HFFc6 (cell line): ENCODE measurements around the gene KRTAP10-1. TPM values are rescaled to one million over a fixed set of nuclear protein-coding genes. Genes with fewer than 3 reads are reported as not detected.
A peak's percentile ranks its signal among the peaks of the same experiment; 100 is the strongest.

Experiments
- DNase-seq: peaks from one replicate; pipeline ENCODE4 v3.0.0-alpha.2; 2018
- H3K27ac Mint-ChIP-seq: 2 replicates; pipeline ENCODE4 v1.8.0; 2020; ENCODE audit warnings: mild to moderate bottlenecking, mixed read lengths
- H3K27me3 Mint-ChIP-seq: 2 replicates; pipeline ENCODE4 v1.8.0; 2021; ENCODE audit warnings: mild to moderate bottlenecking, moderate library complexity, mixed read lengths; ENCODE audit not compliant: insufficient read depth
- H3K36me3 Mint-ChIP-seq: 2 replicates; pipeline ENCODE4 v1.8.0; 2021; ENCODE audit warnings: low read depth, mixed read lengths
- H3K4me1 Mint-ChIP-seq: 2 replicates; pipeline ENCODE4 v1.8.0; 2020; ENCODE audit warnings: low read depth, mixed read lengths
- H3K4me3 Mint-ChIP-seq: 2 replicates; pipeline ENCODE4 v1.8.0; 2020; ENCODE audit warnings: mild to moderate bottlenecking, moderate library complexity, mixed read lengths
- H3K9me3 Mint-ChIP-seq: 2 replicates; pipeline ENCODE4 v1.8.0; 2020; ENCODE audit warnings: mild to moderate bottlenecking, mixed read lengths
- total RNA-seq, 6 experiments: library from RNA; stranded (reverse); fragmentation: NEBNext Ultra II Directional; extraction: Animal tissue kit (Norgen Biotek cat#: 25700); gene quantifications; 2 replicates in 1 of 6; 3 replicates in 5 of 6; pipeline ENCODE4 v1.2.3, GENCODE V29; 2021
- TF ChIP-seq, protein P1 (sequence below): fragments of 200-600 bp; sonication (generic); IDR thresholded peaks from 2 replicates; pipeline ENCODE4 v1.5.0; 2021; ENCODE audit warnings: antibody characterized with exemption, mild to moderate bottlenecking

The KRTAP10-1 gene
- total RNA-seq, 6 experiments from 2014 or later = not detected

DNA sequence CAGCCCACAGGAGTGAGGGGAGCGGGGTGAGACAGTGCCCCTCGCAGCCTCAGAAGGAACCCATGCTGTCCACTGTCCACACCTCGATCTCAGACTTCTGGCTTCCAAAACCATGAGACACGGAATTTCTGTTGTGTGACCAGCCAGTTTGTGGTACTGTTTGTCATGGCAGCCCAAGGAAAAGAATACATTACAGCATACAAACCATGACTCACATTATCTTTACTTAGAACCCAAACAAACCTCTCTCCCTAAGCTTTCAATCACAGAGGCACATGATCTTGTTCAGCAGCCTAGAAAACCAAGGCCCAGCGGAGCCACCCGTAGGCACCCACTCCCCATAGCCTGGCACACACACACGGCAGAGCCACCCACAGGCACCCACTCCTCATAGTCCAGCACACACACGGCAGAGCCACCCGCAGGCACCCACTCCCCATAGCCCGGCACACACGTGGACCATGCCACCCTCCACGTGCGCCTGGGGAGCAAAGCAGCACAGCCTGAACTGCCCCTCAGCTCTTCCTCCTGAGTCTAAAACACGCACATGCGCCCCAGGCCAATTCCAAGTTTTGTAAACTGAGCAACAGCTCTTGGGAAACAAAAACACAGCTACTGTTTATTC, 33.1 kb upstream of the KRTAP10-1 start:
- Mint-ChIP-seq H3K27me3 (peaks cover 2% of the 10 kb centered on the region), H3K36me3 (peaks cover 11% of the 10 kb centered on the region; the same call in 1 of the 2 replicates), H3K9me3 (peaks cover 64% of the 10 kb centered on the region), H3K4me3 (no peak overlapping the region), H3K4me1 (no peaks in the 10 kb centered on the region; the same call in 1 of the 2 replicates), H3K27ac (no peak overlapping the region)
- TF ChIP-seq, protein P1, sequence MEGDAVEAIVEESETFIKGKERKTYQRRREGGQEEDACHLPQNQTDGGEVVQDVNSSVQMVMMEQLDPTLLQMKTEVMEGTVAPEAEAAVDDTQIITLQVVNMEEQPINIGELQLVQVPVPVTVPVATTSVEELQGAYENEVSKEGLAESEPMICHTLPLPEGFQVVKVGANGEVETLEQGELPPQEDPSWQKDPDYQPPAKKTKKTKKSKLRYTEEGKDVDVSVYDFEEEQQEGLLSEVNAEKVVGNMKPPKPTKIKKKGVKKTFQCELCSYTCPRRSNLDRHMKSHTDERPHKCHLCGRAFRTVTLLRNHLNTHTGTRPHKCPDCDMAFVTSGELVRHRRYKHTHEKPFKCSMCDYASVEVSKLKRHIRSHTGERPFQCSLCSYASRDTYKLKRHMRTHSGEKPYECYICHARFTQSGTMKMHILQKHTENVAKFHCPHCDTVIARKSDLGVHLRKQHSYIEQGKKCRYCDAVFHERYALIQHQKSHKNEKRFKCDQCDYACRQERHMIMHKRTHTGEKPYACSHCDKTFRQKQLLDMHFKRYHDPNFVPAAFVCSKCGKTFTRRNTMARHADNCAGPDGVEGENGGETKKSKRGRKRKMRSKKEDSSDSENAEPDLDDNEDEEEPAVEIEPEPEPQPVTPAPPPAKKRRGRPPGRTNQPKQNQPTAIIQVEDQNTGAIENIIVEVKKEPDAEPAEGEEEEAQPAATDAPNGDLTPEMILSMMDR = no peak
- DNase-seq = peak; percentile 25

DNA sequence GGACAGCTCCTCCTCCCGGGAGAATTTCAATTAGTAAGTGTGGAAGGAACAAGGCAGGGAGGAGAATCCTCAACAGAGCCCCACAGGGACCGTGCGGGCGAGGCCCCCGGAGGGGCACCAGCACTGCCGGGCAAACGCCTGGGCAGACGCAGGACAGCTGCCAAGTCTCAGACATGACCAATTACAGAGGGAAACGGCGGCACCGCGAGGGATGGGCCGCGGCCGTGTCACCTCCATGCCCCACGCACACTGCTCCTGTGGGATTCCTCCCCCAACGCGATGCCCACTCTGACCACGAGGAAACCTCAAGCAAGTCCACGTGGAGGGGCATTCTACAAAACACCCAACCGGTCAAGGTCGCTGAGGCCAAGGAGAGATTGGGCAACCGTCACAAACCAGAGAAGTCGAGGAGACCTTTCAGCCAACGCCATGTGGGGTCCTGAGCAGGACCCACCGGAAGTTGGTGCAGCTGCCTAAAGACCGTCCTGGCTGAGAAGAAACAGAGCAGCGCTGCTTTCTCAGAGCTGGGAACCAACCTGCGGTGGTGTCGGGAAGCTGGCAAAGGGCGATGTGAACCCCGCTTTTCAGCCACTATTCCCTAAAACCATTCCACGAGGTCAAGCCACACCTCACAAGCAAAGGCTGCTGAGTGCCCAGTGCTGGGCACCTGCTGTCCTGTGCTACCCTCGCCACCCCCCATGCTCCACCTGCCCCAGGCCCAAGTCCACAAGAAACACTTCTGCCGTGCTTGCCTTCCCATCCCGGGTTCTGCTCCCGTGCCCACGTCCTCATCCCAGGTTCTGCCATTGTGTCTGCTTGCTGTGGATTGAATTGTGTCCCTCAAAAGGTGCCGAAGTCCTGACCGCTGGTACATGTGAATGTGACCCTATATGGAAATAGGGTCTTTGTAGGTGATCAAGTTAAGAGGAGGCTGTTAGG, 32.1 kb upstream of the KRTAP10-1 start:
- Mint-ChIP-seq H3K4me1 (no peaks in the 10 kb centered on the region; the same call in 1 of the 2 replicates), H3K27me3 (peaks cover 5% of the 10 kb centered on the region)

DNA sequence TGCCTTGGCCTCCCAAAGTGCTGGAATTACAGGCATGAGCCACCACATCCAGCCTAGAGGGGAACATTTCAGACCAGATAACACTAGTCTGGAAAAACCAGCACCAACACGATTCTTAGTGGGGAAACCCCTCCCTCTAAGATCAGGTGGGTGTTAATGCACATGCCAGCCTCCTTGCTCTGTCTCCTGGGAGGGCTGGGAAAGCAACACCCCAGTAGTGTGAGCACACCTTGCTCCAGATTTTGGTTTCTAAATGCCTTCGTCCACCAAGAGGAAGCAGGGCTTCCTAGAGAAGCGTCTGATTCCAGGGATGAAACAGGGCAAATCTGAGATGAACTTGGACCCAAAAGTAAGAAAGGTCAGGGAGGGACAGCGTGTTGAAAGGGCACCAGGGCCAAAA, 31.3 kb upstream of the KRTAP10-1 start:
- H3K9me3 Mint-ChIP-seq = peaks cover 60% of the 10 kb centered on the region
- peaks cover 11% of the 10 kb centered on the region; the same call in 1 of the 2 replicates for H3K36me3 Mint-ChIP-seq
- TF ChIP-seq, protein P1 = no peak
- no peak overlapping the region for H3K27ac Mint-ChIP-seq
- no peak for DNase-seq
- peaks cover 5% of the 10 kb centered on the region for H3K27me3 Mint-ChIP-seq
- H3K4me3 Mint-ChIP-seq = no peak overlapping the region
- no peaks in the 10 kb centered on the region; the same call in 1 of the 2 replicates for H3K4me1 Mint-ChIP-seq

More for the DNA sequence above, 32.1 kb upstream of the KRTAP10-1 start:
- TF ChIP-seq, protein P1 = no peak
- H3K9me3 Mint-ChIP-seq = peaks cover 64% of the 10 kb centered on the region
- H3K36me3 Mint-ChIP-seq = peaks cover 11% of the 10 kb centered on the region; the same call in 1 of the 2 replicates
- no peak overlapping the region for H3K27ac Mint-ChIP-seq
- no peak overlapping the region for H3K4me3 Mint-ChIP-seq
- DNase-seq = no peak

DNA sequence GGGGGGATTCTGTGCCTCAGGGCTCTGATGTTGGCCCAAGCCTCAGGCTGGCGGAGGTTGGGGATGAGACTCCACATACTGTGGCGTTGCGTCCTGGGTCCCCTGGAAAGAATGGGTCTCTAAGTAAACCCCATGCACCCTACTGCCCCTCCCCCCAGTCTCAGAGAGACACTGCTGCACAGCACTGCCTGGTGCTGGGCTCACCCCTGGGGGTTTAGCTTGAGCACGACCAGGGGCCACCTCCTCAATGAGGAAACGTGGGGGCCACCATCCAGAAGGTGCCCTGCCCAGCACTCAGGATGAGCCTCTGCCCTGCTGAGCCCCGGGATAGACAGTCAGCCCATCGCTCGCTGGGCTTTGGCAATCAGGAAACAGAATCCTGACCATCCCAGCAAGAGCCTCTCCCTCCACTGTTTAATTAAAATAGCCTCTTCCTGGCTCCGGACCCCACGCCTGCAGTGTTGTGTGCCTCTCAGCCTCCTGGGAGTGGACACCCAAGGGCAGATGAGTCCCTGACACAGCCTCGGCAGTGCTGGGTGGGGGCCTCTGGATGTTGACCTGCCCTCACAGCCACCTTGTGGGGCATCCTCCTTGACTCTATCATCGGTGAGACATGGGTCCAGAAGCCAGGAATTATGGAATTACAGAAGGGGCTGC, 30.0 kb upstream of the KRTAP10-1 start:
- peaks cover 5% of the 10 kb centered on the region; the same call in 1 of the 2 replicates for H3K36me3 Mint-ChIP-seq
- no peak overlapping the region for H3K27ac Mint-ChIP-seq
- DNase-seq = no peak
- no peaks in the 10 kb centered on the region; the same call in 1 of the 2 replicates for H3K4me1 Mint-ChIP-seq
- no peak overlapping the region for H3K4me3 Mint-ChIP-seq
- H3K27me3 Mint-ChIP-seq = peaks cover 5% of the 10 kb centered on the region
- peaks cover 50% of the 10 kb centered on the region for H3K9me3 Mint-ChIP-seq
- TF ChIP-seq, protein P1 = no peak
